OCI-LY7 (cell line): ENCODE measurements around the gene CEP68.

Source experiments
- CTCF ChIP-seq: fragments of 200-600 bp; sonication (generic); conservative IDR thresholded peaks from 2 replicates; pipeline ENCODE4 v1.5.1; 2014; ENCODE audit warnings: mild to moderate bottlenecking, antibody characterized with exemption, low read length, moderate library complexity, mixed read lengths
- EZH2phosphoT487 ChIP-seq: fragments of 200-600 bp; sonication (generic); IDR thresholded peaks from 2 replicates; pipeline ENCODE4 v1.6.1; 2018; ENCODE audit warnings: low read depth, borderline replicate concordance, mild to moderate bottlenecking, mixed run types, antibody characterized with exemption, low read length, moderate library complexity, mixed read lengths

GRCh38 chr2:65069439-65069824 lies 13.2 kb downstream of the CEP68 start:
- TF ChIP-seq CTCF (no peak), EZH2phosphoT487 (no peak)
